NCI-H1436 (cell line): Measurements from ENCODE around the gene NOTCH3.

ENCODE experiments used
- DNase-seq: peaks from one replicate; lab custom pipeline; 2025; lab: John Stamatoyannopoulos, UW

NOTCH3 gene

GRCh38 chr19:15200553-15201364 is at the start of gene NOTCH3:
TSS of gene NOTCH3 (minus strand) at chr19:15200995. CDS start at chr19:15200905, 90 bp downstream.
- DNase-seq, result no peak

- DNase-seq, result no peak
These were observed 49.8 kb upstream of the NOTCH3 start for GRCh38 chr19:15250640-15250993.

- no peak for DNase-seq
These were observed 49.3 kb upstream of the NOTCH3 start for GRCh38 chr19:15249972-15250639.

- DNase-seq, result no peak
These were observed 48.7 kb upstream of the NOTCH3 start for GRCh38 chr19:15249528-15249874.

- no peak for DNase-seq
These were observed 48.1 kb upstream of the NOTCH3 start for GRCh38 chr19:15248648-15249527.

GRCh38 chr19:15248106-15248505 is 47.3 kb upstream of the NOTCH3 start:
- no peak for DNase-seq

GRCh38 chr19:15247107-15248014 is 46.6 kb upstream of the NOTCH3 start:
- no peak for DNase-seq

- no peak for DNase-seq
These were observed 45.3 kb upstream of the NOTCH3 start for GRCh38 chr19:15246198-15246481.

GRCh38 chr19:15245370-15246197 is 44.8 kb upstream of the NOTCH3 start:
- no peak for DNase-seq

GRCh38 chr19:15244808-15245207 is 44.0 kb upstream of the NOTCH3 start:
- no peak for DNase-seq

- DNase-seq, result no peak
These were observed 43.5 kb upstream of the NOTCH3 start for GRCh38 chr19:15244106-15244803.

- no peak for DNase-seq
These were observed 42.6 kb upstream of the NOTCH3 start for GRCh38 chr19:15243236-15243957.

GRCh38 chr19:15241259-15241910 is 40.6 kb upstream of the NOTCH3 start:
- DNase-seq, result no peak

- DNase-seq, result no peak
These were observed 39.7 kb upstream of the NOTCH3 start for GRCh38 chr19:15240515-15240914.

GRCh38 chr19:15239337-15239949 is 38.6 kb upstream of the NOTCH3 start:
- DNase-seq, result no peak

- DNase-seq, result no peak
These were observed 37.9 kb upstream of the NOTCH3 start for GRCh38 chr19:15238639-15239155.

GRCh38 chr19:15237759-15238638 is 37.2 kb upstream of the NOTCH3 start:
- DNase-seq, result no peak
